HK-2 (cell line): ENCODE measurements around the gene GGT1.
"Not testable (repeated sequence)": the region's sequence is repeated elsewhere in the genome, so short reads cannot be mapped to it uniquely, and the experiment has no call there.

Experiments
- DNase-seq: peaks from one replicate; pipeline ENCODE4 v3.0.0-alpha.2; 2018; ENCODE audit not compliant: unreplicated experiment

GGT1 gene

DNA sequence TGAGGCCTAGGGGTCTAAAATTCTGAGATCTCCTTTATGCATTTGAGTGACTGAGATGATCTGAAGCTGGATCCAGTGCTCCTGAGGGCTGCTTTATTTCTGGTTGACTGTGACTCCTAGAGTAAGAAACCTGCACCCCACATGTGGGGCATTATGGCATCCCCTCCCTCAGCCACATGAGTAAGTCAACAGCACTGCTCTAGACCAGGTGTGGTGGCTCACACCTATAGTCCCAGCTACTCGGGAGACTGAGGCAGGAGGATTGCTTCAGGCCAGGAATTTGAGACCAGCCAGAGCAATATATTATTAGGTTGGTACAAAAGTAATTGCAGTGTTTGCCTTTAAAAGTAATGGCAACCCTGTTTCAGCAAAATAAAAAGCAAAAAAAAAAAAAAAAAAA is 39.3 kb downstream of the GGT1 start:
- not testable (repeated sequence) for DNase-seq

DNA sequence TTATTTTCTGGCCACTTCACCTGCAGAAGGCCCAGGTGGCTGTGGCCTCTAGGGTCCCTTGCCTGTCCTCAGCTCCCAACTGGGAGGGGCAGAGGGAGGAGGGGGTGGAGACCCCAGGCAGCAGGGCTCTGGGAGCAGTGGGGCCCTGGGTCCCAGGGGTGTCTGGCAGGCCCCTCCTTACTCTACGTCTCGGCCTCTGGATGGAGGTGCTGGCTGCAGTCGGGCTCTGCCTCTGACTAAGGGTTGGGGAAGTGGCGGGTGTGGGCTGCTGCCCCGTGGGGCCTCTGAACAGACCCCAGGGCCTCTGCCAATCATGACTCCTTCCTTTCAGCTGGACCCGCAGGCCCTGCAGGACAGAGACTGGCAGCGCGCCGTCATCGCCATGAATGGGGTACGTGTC is 41.4 kb downstream of the GGT1 start:
- not testable (repeated sequence) for DNase-seq

DNA sequence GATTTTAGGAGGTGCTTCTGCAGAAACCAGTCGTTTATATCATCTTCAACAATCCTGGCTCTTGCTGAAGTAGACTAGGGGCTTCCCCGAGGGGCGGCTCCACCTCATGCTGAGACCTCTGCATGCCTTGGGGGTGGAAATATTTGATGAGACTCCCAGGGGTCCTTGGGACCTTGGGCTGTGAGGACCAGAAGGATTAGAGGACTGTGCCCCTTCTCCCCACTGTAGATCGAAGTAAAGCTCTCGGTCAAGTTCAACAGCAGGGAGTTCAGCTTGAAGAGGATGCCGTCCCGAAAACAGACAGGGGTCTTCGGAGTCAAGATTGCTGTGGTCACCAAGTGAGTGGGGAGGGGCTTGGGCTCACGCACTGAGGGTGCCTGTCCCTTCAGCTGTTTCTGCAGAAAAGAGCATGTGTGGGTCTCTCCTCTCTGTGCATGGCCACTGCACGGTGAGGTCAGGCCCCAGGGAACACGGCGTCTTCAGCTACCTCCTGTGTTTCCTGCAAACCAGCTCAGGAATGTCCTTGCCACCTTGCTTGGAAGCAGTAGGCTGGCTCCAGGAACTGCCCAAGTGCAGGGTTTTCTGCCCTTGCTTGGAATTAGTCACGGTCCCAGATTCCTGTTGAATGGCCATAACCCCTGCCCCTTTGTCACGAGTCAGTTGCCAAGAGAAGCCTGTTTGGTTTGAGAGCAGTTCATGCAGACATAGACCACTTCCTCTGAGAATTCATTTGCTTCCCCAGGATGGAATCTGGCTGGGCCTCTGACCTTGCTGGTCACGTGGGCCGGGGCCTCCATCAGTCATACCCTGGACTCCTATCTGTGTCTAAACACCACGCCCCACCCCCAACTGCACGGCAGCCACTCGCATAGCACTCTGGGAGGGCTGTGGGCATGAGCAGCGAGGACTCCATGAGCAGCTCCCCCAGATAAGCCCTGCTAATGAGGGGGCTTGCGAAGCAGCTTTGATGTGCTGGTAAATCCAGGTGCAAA is 42.7 kb downstream of the GGT1 start:
- not testable (repeated sequence) for DNase-seq

DNA sequence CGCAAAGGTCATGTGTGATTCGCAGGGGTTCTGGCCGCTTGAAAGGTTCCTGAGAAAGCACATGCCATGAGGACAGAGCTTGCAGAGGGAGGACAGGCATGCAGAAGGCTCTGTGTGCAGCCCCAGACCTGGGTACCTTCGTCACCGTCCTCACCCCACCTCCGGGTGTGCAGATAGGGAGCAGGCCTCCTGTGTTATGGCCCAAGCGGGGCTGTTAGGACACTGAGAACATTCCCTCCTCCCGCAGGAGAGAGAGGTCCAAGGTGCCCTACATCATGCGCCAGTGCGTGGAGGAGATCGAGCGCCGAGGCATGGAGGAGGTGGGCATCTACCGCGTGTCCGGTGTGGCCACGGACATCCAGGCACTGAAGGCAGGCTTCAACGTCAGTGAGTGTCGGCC is 43.8 kb downstream of the GGT1 start:
- DNase-seq: not testable (repeated sequence)

DNA sequence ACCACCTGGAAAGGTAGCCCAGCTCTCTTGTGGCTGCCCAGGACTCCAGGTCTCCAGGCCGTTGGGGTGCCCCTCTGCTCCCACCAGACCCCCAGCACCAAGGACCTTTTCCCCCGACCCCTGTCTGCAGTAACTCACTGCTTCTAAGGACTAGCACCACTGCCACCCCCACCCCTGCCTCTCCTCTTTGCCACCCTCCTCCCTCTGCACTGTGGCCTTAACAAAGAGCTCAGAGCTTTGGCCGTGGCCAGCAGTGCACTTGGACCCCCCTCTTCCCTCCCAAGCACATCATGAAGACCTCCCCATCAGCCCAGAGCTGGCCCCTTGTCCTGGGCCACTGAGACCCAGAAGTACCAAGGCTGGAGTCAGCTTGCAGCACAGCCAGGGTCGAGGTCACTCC is 46.4 kb downstream of the GGT1 start:
- DNase-seq: not testable (repeated sequence)

DNA sequence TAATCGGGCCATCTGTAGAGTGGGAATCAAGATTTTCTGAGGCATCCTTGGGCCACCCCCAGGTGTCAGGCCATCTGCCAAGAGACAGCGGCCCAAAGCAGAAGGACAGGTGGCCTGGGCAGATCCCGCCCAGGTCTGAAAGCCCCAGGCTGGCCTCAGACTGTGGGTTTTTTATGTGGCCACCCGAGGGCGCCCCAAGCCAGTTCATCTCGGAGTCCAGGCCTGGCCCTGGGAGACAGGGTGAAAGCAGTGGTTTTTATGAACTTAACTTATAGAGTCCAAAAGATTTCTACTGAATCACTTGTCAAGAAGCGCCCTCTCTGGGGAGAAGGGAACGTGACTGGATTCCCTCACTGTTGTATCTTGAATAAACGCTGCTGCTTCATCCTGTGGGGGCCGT is 47.9 kb downstream of the GGT1 start:
- not testable (repeated sequence) for DNase-seq

DNA sequence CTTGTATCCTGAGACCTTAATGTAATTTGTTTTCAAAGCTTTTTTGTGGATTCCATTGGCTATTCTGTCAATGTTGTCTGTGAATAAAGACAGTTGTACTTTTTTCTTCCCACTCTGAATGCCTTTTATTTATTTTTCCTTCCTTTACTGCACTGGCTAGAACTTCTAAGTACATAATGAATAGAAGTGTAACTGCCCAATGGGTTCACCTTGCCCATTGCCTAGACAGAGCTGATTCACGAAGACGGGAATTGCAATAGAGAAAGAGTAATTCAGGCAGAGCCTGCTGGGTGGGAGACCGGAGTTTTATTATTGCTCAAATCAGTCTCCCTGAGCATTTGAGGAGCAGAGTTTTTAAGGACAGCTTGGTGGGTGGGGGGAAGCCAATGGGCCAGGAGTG is 62.4 kb downstream of the GGT1 start:
- DNase-seq: not testable (repeated sequence)

DNA sequence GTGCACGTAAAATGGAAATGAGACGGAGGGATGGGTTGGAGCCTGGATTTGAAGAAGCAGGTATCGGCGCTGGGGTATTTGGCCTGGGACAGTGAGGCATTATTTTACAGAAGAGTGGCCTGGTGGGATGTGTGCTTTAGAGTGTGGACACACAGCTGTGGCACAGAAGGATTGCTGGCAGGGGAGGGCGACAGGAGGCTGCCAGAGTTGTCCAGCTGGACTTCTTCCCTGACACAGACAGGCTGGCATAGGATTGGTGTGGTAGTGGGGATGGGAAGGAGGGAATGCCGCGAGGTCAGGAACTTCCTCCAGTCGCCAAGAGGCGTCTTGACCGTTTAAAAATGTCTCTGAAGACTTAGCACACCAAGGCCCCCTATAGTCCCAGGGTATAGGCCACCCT is 64.9 kb downstream of the GGT1 start:
- not testable (repeated sequence) for DNase-seq

DNA sequence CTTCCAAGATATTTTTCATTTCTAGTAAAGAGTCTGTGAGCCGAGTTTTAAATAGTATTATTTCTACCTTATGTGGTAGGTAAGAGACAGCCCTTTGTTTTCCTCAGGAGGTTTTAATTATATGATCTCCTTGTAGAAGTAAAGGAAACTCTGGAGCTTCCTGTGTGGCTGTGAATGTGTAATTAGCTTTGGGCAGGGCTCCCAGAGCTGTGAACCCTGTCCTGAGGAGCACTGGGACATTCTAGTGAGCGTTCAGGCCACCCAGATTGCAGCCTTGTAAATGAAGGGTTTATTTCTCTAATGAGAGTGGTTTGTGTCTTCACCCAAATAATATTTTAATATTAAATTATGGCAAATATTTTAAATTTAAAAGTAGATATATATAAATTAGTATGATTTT is 69.5 kb downstream of the GGT1 start:
- not testable (repeated sequence) for DNase-seq
